ENCODE data around the gene SERPINA4. TPM values are rescaled to one million over a fixed set of nuclear protein-coding genes. Genes with fewer than 3 reads are reported as not detected.

Gene SERPINA4
- polyA plus RNA-seq, 1 donor from 2014 or later: not detected

DNA sequence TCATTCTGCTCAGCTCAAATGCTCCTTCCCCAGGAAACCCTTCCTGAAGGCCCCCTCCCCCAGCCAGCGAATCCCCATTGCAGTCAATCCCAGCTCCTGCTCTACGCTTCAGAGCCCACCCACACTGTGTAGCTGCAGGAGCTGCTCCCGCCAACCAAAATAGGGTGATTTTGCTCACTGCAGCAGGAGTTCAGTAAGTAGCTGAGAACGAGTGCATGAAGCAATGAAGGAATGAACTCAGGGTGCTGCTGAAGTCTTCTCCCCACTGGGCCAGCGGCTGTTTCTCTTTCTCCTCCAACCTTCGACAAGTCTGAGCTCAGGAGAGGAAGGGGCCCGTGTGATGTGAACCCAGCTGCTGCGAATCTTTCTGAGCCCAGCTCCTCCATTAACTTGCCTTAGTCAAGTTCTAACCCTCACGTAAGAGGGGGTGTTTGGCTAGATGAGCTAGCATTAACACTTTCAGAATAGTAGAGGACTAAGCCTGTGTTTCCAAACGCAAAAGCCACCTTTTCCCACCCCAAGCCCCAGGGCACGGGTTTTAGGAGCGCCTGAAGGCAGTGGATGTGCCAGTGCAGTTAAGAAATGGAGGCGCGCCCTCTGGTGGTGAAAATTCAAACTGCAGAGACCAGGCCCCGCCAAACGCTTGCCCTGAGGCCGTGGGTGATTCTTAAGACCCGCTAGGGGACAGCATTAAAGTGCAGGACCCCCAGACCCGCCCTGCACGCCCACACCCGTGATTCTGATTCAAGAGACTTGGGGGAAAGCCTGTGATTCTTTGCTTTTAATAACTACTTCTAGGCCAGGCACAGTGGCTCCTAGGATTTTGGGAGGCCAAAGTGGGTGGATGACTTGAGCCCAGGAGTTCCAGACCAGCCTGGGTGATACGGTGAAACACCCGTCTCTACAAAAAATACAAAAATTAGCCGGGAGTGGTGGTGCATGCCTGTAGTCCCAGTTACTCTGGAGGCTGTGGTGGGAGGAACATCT is 11.9 kb upstream of the SERPINA4 start:
- no peaks in the 10 kb centered on the region for H4K20me1 ChIP-seq (ENCODE audit: insufficient read depth)
- no peaks in the 10 kb centered on the region for H3F3A ChIP-seq (ENCODE audit: insufficient read depth, low read length, poor library complexity, severe bottlenecking)
- no peaks in the 10 kb centered on the region for H3K27me3 ChIP-seq (ENCODE audit: insufficient read depth, low read depth, low read length)
- H3K9me2 ChIP-seq (ENCODE audit: insufficient read depth, low read length): no peaks in the 10 kb centered on the region
- H3K9ac ChIP-seq (ENCODE audit: low read length): no peak overlapping the region
- H3K4me2 ChIP-seq (ENCODE audit: low read length): no peak overlapping the region
- H3K36me3 ChIP-seq (ENCODE audit: insufficient read depth, low read length): no peaks in the 10 kb centered on the region
- H3K9me3 ChIP-seq (ENCODE audit: low read length): no peaks in the 10 kb centered on the region
- H2AFZ ChIP-seq (ENCODE audit: low read depth, low read length): no peak overlapping the region
- H3K27ac ChIP-seq (ENCODE audit: low read length): no peak overlapping the region
- TF ChIP-seq EZH2 (IDR thresholded peaks at IDR 0.05; ENCODE audit: borderline replicate concordance, insufficient read depth, low read length, poor library complexity, severe bottlenecking) (no peak), CTCF (IDR thresholded peaks at IDR 0.05; ENCODE audit: poor library complexity, severe bottlenecking) (peak; percentile 83), TAF1 (IDR thresholded peaks at IDR 0.05; ENCODE audit: low read depth) (no peak), SMC3 (conservative IDR thresholded peaks at IDR 0.05; ENCODE audit: poor library complexity) (peak; percentile 81), RAD21 (conservative IDR thresholded peaks at IDR 0.05) (peak; percentile 76), POLR2AphosphoS5 (IDR thresholded peaks at IDR 0.05) (no peak), EP300 (conservative IDR thresholded peaks at IDR 0.05; ENCODE audit: poor library complexity, severe bottlenecking) (no peak), REST (IDR thresholded peaks at IDR 0.05; ENCODE audit: borderline replicate concordance) (no peak)
- no peaks in the 10 kb centered on the region for H3K79me2 ChIP-seq (replicated peaks; ENCODE audit: insufficient read depth, low read length)
- H3K4me3 ChIP-seq (ENCODE audit: low read length): no peak overlapping the region

GRCh38 chr14:94550041-94550440 is 11.2 kb upstream of the SERPINA4 start:
- Histone ChIP-seq H3K27me3 (ENCODE audit: insufficient read depth, low read depth, low read length) (no peaks in the 10 kb centered on the region), H3F3A (ENCODE audit: insufficient read depth, low read length, poor library complexity, severe bottlenecking) (no peaks in the 10 kb centered on the region), H3K27ac (ENCODE audit: low read length) (no peak overlapping the region), H3K4me2 (ENCODE audit: low read length) (no peak overlapping the region), H3K4me3 (ENCODE audit: low read length) (no peak overlapping the region), H3K9me2 (ENCODE audit: insufficient read depth, low read length) (no peaks in the 10 kb centered on the region), H3K9me3 (ENCODE audit: low read length) (no peaks in the 10 kb centered on the region), H3K9ac (ENCODE audit: low read length) (no peak overlapping the region), H2AFZ (ENCODE audit: low read depth, low read length) (no peak overlapping the region), H3K36me3 (ENCODE audit: insufficient read depth, low read length) (no peaks in the 10 kb centered on the region), H4K20me1 (ENCODE audit: insufficient read depth) (no peaks in the 10 kb centered on the region), H3K79me2 (replicated peaks; ENCODE audit: insufficient read depth, low read length) (no peaks in the 10 kb centered on the region)
- no peak for TF ChIP-seq REST (IDR thresholded peaks at IDR 0.05; ENCODE audit: borderline replicate concordance)
- no peak for TF ChIP-seq RAD21 (conservative IDR thresholded peaks at IDR 0.05)
- TF ChIP-seq EP300 (conservative IDR thresholded peaks at IDR 0.05; ENCODE audit: poor library complexity, severe bottlenecking): no peak
- no peak for TF ChIP-seq POLR2AphosphoS5 (IDR thresholded peaks at IDR 0.05)
- TF ChIP-seq CTCF (IDR thresholded peaks at IDR 0.05; ENCODE audit: poor library complexity, severe bottlenecking): no peak
